ENCODE measurements around the gene UGGT1.

DNA sequence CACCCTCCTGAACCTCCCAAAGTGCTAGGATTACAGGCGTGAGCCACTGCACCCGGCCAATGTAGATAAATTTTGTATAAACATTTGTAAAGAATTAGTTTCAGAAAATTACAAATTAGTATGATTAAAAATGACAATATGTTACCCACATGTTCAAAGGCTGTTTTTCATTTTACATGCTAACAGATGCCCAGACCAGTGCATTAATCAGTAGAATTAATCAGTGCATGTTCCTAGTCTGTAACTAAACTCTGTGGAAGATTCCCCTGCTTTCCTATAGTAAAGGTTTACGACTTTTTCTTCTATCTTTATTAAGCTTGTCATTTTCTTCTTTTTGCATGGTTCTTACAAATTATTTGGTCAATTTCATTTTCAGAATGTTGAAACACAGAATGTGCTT is 65.8 kb downstream of the UGGT1 start:
- TF ChIP-seq, protein P1, sequence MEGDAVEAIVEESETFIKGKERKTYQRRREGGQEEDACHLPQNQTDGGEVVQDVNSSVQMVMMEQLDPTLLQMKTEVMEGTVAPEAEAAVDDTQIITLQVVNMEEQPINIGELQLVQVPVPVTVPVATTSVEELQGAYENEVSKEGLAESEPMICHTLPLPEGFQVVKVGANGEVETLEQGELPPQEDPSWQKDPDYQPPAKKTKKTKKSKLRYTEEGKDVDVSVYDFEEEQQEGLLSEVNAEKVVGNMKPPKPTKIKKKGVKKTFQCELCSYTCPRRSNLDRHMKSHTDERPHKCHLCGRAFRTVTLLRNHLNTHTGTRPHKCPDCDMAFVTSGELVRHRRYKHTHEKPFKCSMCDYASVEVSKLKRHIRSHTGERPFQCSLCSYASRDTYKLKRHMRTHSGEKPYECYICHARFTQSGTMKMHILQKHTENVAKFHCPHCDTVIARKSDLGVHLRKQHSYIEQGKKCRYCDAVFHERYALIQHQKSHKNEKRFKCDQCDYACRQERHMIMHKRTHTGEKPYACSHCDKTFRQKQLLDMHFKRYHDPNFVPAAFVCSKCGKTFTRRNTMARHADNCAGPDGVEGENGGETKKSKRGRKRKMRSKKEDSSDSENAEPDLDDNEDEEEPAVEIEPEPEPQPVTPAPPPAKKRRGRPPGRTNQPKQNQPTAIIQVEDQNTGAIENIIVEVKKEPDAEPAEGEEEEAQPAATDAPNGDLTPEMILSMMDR (conservative IDR thresholded peaks at IDR 0.05; ENCODE audit: low read depth in 2 of 2), result no peak
- TF ChIP-seq EZH2phosphoT487 (IDR thresholded peaks at IDR 0.05; ENCODE audit: unreplicated experiment), result no peak
- TF ChIP-seq POLR2AphosphoS5 (IDR thresholded peaks at IDR 0.05; ENCODE audit: low read depth), result no peak
- no peak for TF ChIP-seq EZH2 (IDR thresholded peaks at IDR 0.05; ENCODE audit: low read depth, unreplicated experiment)
- TF ChIP-seq, protein P2, sequence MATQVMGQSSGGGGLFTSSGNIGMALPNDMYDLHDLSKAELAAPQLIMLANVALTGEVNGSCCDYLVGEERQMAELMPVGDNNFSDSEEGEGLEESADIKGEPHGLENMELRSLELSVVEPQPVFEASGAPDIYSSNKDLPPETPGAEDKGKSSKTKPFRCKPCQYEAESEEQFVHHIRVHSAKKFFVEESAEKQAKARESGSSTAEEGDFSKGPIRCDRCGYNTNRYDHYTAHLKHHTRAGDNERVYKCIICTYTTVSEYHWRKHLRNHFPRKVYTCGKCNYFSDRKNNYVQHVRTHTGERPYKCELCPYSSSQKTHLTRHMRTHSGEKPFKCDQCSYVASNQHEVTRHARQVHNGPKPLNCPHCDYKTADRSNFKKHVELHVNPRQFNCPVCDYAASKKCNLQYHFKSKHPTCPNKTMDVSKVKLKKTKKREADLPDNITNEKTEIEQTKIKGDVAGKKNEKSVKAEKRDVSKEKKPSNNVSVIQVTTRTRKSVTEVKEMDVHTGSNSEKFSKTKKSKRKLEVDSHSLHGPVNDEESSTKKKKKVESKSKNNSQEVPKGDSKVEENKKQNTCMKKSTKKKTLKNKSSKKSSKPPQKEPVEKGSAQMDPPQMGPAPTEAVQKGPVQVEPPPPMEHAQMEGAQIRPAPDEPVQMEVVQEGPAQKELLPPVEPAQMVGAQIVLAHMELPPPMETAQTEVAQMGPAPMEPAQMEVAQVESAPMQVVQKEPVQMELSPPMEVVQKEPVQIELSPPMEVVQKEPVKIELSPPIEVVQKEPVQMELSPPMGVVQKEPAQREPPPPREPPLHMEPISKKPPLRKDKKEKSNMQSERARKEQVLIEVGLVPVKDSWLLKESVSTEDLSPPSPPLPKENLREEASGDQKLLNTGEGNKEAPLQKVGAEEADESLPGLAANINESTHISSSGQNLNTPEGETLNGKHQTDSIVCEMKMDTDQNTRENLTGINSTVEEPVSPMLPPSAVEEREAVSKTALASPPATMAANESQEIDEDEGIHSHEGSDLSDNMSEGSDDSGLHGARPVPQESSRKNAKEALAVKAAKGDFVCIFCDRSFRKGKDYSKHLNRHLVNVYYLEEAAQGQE (IDR thresholded peaks at IDR 0.05; ENCODE audit: unreplicated experiment), result no peak
- no peak for TF ChIP-seq CREB1 (CRISPR knock-in tag; IDR thresholded peaks at IDR 0.05; ENCODE audit: low read depth)
- TF ChIP-seq STAT1 (IDR thresholded peaks at IDR 0.05; ENCODE audit: unreplicated experiment), result no peak
- TF ChIP-seq ZNF331 (CRISPR knock-in tag; IDR thresholded peaks at IDR 0.05; ENCODE audit: low read depth), result no peak
- TF ChIP-seq, protein P3, sequence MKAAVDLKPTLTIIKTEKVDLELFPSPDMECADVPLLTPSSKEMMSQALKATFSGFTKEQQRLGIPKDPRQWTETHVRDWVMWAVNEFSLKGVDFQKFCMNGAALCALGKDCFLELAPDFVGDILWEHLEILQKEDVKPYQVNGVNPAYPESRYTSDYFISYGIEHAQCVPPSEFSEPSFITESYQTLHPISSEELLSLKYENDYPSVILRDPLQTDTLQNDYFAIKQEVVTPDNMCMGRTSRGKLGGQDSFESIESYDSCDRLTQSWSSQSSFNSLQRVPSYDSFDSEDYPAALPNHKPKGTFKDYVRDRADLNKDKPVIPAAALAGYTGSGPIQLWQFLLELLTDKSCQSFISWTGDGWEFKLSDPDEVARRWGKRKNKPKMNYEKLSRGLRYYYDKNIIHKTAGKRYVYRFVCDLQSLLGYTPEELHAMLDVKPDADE (IDR thresholded peaks at IDR 0.05), result no peak
- TF ChIP-seq JUNB (IDR thresholded peaks at IDR 0.05; ENCODE audit: unreplicated experiment), result no peak
- no peak for TF ChIP-seq ZNF114 (CRISPR knock-in tag; IDR thresholded peaks at IDR 0.05)
- TF ChIP-seq, protein P4, sequence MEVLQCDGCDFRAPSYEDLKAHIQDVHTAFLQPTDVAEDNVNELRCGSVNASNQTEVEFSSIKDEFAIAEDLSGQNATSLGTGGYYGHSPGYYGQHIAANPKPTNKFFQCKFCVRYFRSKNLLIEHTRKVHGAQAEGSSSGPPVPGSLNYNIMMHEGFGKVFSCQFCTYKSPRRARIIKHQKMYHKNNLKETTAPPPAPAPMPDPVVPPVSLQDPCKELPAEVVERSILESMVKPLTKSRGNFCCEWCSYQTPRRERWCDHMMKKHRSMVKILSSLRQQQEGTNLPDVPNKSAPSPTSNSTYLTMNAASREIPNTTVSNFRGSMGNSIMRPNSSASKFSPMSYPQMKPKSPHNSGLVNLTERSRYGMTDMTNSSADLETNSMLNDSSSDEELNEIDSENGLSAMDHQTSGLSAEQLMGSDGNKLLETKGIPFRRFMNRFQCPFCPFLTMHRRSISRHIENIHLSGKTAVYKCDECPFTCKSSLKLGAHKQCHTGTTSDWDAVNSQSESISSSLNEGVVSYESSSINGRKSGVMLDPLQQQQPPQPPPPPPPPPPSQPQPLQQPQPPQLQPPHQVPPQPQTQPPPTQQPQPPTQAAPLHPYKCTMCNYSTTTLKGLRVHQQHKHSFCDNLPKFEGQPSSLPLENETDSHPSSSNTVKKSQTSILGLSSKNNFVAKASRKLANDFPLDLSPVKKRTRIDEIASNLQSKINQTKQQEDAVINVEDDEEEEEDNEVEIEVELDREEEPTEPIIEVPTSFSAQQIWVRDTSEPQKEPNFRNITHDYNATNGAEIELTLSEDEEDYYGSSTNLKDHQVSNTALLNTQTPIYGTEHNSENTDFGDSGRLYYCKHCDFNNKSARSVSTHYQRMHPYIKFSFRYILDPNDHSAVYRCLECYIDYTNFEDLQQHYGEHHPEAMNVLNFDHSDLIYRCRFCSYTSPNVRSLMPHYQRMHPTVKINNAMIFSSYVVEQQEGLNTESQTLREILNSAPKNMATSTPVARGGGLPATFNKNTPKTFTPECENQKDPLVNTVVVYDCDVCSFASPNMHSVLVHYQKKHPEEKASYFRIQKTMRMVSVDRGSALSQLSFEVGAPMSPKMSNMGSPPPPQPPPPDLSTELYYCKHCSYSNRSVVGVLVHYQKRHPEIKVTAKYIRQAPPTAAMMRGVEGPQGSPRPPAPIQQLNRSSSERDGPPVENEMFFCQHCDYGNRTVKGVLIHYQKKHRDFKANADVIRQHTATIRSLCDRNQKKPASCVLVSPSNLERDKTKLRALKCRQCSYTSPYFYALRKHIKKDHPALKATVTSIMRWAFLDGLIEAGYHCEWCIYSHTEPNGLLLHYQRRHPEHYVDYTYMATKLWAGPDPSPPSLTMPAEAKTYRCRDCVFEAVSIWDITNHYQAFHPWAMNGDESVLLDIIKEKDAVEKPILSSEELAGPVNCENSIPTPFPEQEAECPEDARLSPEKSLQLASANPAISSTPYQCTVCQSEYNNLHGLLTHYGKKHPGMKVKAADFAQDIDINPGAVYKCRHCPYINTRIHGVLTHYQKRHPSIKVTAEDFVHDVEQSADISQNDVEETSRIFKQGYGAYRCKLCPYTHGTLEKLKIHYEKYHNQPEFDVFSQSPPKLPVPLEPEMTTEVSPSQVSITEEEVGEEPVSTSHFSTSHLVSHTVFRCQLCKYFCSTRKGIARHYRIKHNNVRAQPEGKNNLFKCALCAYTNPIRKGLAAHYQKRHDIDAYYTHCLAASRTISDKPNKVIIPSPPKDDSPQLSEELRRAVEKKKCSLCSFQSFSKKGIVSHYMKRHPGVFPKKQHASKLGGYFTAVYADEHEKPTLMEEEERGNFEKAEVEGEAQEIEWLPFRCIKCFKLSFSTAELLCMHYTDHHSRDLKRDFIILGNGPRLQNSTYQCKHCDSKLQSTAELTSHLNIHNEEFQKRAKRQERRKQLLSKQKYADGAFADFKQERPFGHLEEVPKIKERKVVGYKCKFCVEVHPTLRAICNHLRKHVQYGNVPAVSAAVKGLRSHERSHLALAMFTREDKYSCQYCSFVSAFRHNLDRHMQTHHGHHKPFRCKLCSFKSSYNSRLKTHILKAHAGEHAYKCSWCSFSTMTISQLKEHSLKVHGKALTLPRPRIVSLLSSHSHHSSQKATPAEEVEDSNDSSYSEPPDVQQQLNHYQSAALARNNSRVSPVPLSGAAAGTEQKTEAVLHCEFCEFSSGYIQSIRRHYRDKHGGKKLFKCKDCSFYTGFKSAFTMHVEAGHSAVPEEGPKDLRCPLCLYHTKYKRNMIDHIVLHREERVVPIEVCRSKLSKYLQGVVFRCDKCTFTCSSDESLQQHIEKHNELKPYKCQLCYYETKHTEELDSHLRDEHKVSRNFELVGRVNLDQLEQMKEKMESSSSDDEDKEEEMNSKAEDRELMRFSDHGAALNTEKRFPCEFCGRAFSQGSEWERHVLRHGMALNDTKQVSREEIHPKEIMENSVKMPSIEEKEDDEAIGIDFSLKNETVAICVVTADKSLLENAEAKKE (CRISPR knock-in tag; IDR thresholded peaks at IDR 0.05), result no peak
- no peak for TF ChIP-seq NANOG (IDR thresholded peaks at IDR 0.05; ENCODE audit: borderline replicate concordance)
